Kidney epithelial cell (primary cell): ENCODE measurements around the gene ST6GALNAC4. TPM values are rescaled to one million over a fixed set of nuclear protein-coding genes. Genes with fewer than 3 reads are reported as not detected.

Source experiments
- DNase-seq: peaks from one replicate; pipeline ENCODE4 v3.0.0-alpha.2; 2010; ENCODE audit warnings: low read depth
- H3K27me3 ChIP-seq: 2 replicates; pipeline ENCODE4 v1.6.0; 2011; ENCODE audit warnings: low read length; ENCODE audit not compliant: control insufficient read depth, insufficient read depth
- H3K36me3 ChIP-seq: 2 replicates; pipeline ENCODE4 v1.5.1; 2011; ENCODE audit warnings: low read length; ENCODE audit not compliant: control insufficient read depth, insufficient read depth
- H3K4me3 ChIP-seq: 2 replicates; pipeline ENCODE4 v1.5.1; 2011; ENCODE audit warnings: low read depth, mild to moderate bottlenecking, control low read depth, low read length
- total RNA-seq: library from RNA; depleted of rRNA; stranded (reverse); fragments of >200 nt; gene quantifications from 2 replicates; pipeline ENCODE4 v1.2.3, GENCODE V29; 2015
- TF ChIP-seq, protein P1 (sequence below): IDR thresholded peaks from 2 replicates; pipeline ENCODE4 v1.5.1; 2011; ENCODE audit warnings: mild to moderate bottlenecking, moderate library complexity, low read length, control low read depth, inconsistent platforms; ENCODE audit not compliant: insufficient read depth, poor library complexity, severe bottlenecking

Gene ST6GALNAC4
- total RNA-seq, 1 donor from 2014 or later: 21.0 TPM

DNA sequence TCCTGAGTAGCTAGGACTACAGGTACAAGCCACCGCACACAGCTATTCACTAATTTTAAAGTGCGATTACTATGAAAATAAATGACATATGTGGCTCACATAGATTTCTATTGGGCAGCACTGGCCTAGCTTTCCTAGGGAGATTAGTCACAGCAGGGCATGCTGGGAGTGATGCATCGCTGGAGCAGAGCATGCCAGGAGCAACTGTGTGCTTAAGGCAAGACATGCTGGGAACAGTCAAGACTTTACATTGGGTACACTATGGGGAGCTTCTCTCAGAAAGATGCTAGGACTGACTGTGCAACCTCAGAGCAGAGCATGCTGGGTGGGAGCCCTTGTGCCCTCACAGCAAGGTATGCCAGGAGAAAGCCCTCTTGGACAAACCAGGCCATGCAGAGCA, 26.8 kb downstream of the ST6GALNAC4 start:
- DNase-seq: no peak

DNA sequence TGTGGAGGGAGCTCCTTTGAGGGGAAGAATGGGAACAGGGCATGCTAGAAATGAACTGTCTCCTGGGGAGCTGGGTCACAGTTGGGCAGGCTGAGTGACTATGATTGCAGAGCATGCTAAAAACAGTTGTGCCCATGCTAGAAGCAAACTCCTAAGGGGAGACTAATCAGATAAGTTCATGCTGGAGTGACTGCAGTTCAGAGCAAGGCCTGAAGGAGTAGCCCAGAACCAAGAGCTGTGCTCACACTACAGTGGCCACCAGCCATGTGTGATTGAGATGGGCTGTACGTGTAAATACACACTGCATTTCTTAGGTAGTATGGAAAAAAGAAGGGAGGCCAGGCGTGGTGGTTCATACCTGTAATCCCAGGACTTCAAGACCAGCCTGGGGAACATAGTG, 29.0 kb downstream of the ST6GALNAC4 start:
- Histone ChIP-seq H3K27me3 (no peaks in the 10 kb centered on the region), H3K36me3 (peaks cover 4% of the 10 kb centered on the region), H3K4me3 (no peak overlapping the region)
- no peak for DNase-seq
- TF ChIP-seq, protein P1, sequence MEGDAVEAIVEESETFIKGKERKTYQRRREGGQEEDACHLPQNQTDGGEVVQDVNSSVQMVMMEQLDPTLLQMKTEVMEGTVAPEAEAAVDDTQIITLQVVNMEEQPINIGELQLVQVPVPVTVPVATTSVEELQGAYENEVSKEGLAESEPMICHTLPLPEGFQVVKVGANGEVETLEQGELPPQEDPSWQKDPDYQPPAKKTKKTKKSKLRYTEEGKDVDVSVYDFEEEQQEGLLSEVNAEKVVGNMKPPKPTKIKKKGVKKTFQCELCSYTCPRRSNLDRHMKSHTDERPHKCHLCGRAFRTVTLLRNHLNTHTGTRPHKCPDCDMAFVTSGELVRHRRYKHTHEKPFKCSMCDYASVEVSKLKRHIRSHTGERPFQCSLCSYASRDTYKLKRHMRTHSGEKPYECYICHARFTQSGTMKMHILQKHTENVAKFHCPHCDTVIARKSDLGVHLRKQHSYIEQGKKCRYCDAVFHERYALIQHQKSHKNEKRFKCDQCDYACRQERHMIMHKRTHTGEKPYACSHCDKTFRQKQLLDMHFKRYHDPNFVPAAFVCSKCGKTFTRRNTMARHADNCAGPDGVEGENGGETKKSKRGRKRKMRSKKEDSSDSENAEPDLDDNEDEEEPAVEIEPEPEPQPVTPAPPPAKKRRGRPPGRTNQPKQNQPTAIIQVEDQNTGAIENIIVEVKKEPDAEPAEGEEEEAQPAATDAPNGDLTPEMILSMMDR: no peak

More for the DNA sequence above, 26.8 kb downstream of the ST6GALNAC4 start:
- no peak overlapping the region for H3K4me3 ChIP-seq
- TF ChIP-seq, protein P1: no peak
- H3K36me3 ChIP-seq: peaks cover 5% of the 10 kb centered on the region
- H3K27me3 ChIP-seq: no peaks in the 10 kb centered on the region

- TF ChIP-seq, protein P1: no peak
- H3K4me3 ChIP-seq: no peak overlapping the region
- DNase-seq: no peak
- no peaks in the 10 kb centered on the region for H3K27me3 ChIP-seq
- H3K36me3 ChIP-seq: peaks cover 4% of the 10 kb centered on the region
Measured at GRCh38 chr9:127886401-127886972, 30.4 kb downstream of the ST6GALNAC4 start.

- no peak for DNase-seq
- no peaks in the 10 kb centered on the region for H3K27me3 ChIP-seq
- TF ChIP-seq, protein P1: no peak
- peaks cover 2% of the 10 kb centered on the region for H3K36me3 ChIP-seq
- H3K4me3 ChIP-seq: no peak overlapping the region
Measured at GRCh38 chr9:127885508-127886281, 31.1 kb downstream of the ST6GALNAC4 start.

DNA sequence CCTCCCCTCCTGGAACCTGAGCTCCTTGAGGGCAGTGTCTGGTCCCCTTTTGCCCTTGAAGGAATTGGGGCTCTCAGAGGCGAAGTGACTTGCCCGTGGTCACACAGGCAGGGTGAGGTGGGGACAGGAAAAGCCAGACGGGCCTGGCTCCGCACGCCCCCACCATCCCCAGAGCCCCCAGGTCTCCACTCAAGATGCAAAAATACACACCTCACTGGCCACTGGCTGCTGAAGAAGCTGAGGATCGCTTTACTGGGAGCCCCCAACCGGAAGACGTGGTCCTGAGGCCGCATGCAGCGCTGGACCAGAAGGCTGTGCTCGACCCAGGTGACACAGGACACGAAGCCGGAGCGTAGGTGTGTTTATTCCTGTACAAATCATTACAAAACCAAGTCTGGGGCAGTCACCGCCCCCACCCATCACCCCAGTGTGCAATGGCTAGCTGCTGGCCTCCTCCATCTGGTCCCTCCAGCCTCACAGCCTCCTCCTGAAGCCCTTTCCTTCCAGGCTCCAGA, 31.8 kb downstream of the ST6GALNAC4 start:
- Histone ChIP-seq H3K4me3 (no peak overlapping the region), H3K36me3 (no peaks in the 10 kb centered on the region), H3K27me3 (no peaks in the 10 kb centered on the region)
- TF ChIP-seq, protein P1: no peak
- DNase-seq: no peak
